K562 (cell line): ENCODE measurements around the gene FAM180B. TPM values are rescaled to one million over a fixed set of nuclear protein-coding genes. Genes with fewer than 3 reads are reported as not detected.

Experiments
- ADNP ChIP-seq: fragments of 200-800 bp; sonication (Bioruptor generic); IDR thresholded peaks from 2 replicates; pipeline ENCODE4 v1.6.1; 2016; ENCODE audit warnings: missing genetic modification characterization, missing compliant biosample characterization
- ARID2 ChIP-seq: fragments of 450-650 bp; IDR thresholded peaks from 2 replicates; pipeline ENCODE4 v1.6.1; 2017; ENCODE audit warnings: antibody characterized with exemption, mild to moderate bottlenecking
- BRD9 ChIP-seq: fragments of 450-650 bp; IDR thresholded peaks from 2 replicates; pipeline ENCODE4 v1.6.1; 2018; ENCODE audit warnings: low read depth; ENCODE audit not compliant: partially characterized antibody
- CAMTA2 ChIP-seq: fragments of 250-450 bp; sonication (Bioruptor Pico); conservative IDR thresholded peaks from 2 replicates; pipeline ENCODE4 v1.5.1; 2022
- CTBP1 ChIP-seq: fragments of 450-650 bp; IDR thresholded peaks from 2 replicates; pipeline ENCODE4 v1.6.1; 2016; ENCODE audit warnings: borderline replicate concordance
- DACH1 ChIP-seq: fragments of 450-650 bp; IDR thresholded peaks from 2 replicates; pipeline ENCODE4 v1.6.1; 2018; ENCODE audit not compliant: partially characterized antibody
- FOXA3 ChIP-seq, 2 experiments: fragments of 450-650 bp in 1 of 2; sonication (generic) in 1 of 2; formaldehyde crosslinking; IDR thresholded peaks in 1 of 2; conservative IDR thresholded peaks in 1 of 2; 2 replicates each; pipeline versions ENCODE4 v1.4.0 to v1.8.0; 2020 to 2022; ENCODE audit warnings: mild to moderate bottlenecking in 2 of 2, missing genetic modification reagents in 1 of 2
- FOXM1 ChIP-seq, 2 experiments: fragments of 450-650 bp in 1 of 2; sonication (generic) in 1 of 2; formaldehyde crosslinking in 1 of 2; IDR thresholded peaks; 2 replicates each; pipeline versions ENCODE4 v1.6.1 to v1.9.0; 2017 to 2022; ENCODE audit warnings: low read depth in 2 of 2, mild to moderate bottlenecking in 2 of 2, missing genetic modification reagents in 1 of 2, moderate library complexity in 1 of 2
- HIVEP1 ChIP-seq: fragments of 250-450 bp; sonication (Bioruptor Pico); IDR thresholded peaks from 2 replicates; pipeline ENCODE4 v1.4.0; 2020; ENCODE audit warnings: mild to moderate bottlenecking
- JUN ChIP-seq, 2 experiments: sonication (generic) in 1 of 2; formaldehyde crosslinking in 1 of 2; IDR thresholded peaks; 2 replicates each; pipeline versions ENCODE4 v1.6.1 to v1.8.0; 2012 to 2022; ENCODE audit warnings: borderline replicate concordance in 2 of 2, mild to moderate bottlenecking in 2 of 2, improper control_type of control experiment in 1 of 2, low read depth in 1 of 2, low read length in 1 of 2, missing genetic modification reagents in 1 of 2
- KLF13 ChIP-seq: fragments of 450-650 bp; IDR thresholded peaks from 2 replicates; pipeline ENCODE4 v1.6.1; 2016; ENCODE audit warnings: missing genetic modification characterization, low read depth, mild to moderate bottlenecking, missing compliant biosample characterization, moderate library complexity, borderline replicate concordance
- MYC ChIP-seq, 2 experiments: fragments of 250-450 bp in 1 of 2; sonication (Bioruptor Pico) in 1 of 2; IDR thresholded peaks; 2 replicates each; pipeline versions ENCODE4 v1.5.1 to v1.6.1; 2012 to 2021; ENCODE audit warnings: low read depth in 2 of 2, borderline replicate concordance in 1 of 2, improper control_type of control experiment in 1 of 2, low read length in 1 of 2, mild to moderate bottlenecking in 1 of 2, moderate library complexity in 1 of 2
- NFRKB ChIP-seq: fragments of 450-650 bp; IDR thresholded peaks from 2 replicates; pipeline ENCODE4 v1.6.1; 2016; ENCODE audit warnings: low read depth
- NRF1 ChIP-seq, 2 experiments: fragments of 450-650 bp; IDR thresholded peaks in 1 of 2; conservative IDR thresholded peaks in 1 of 2; 2 replicates each; pipeline ENCODE4 v1.6.1; 2014; ENCODE audit warnings: mild to moderate bottlenecking in 2 of 2
- PRMT5 ChIP-seq: sonication (generic); formaldehyde crosslinking; IDR thresholded peaks from 2 replicates; pipeline ENCODE4 v1.5.0; 2020; ENCODE audit warnings: missing genetic modification reagents
- SAFB ChIP-seq: fragments of 200-400 bp; formaldehyde crosslinking; IDR thresholded peaks from 2 replicates; pipeline ENCODE4 v1.6.1; 2017; ENCODE audit warnings: low read depth, low read length, borderline replicate concordance
- TCF3 ChIP-seq: sonication (generic); formaldehyde crosslinking; IDR thresholded peaks from 2 replicates; pipeline ENCODE4 v1.4.0; 2020; ENCODE audit warnings: mild to moderate bottlenecking, missing genetic modification reagents
- TOE1 ChIP-seq, 2 experiments: fragments of 450-650 bp in 1 of 2; sonication (generic) in 1 of 2; formaldehyde crosslinking in 1 of 2; IDR thresholded peaks; 2 replicates each; pipeline versions ENCODE4 v1.7.1 to v1.8.0; 2016 to 2022; ENCODE audit warnings: borderline replicate concordance in 2 of 2, mild to moderate bottlenecking in 2 of 2, antibody characterized with exemption in 1 of 2, inconsistent platforms in 1 of 2, low read depth in 1 of 2, missing genetic modification reagents in 1 of 2, moderate library complexity in 1 of 2
- ZBTB8A ChIP-seq: fragments of 450-650 bp; IDR thresholded peaks from 2 replicates; pipeline ENCODE4 v1.6.1; 2018; ENCODE audit warnings: mild to moderate bottlenecking, moderate library complexity; ENCODE audit not compliant: partially characterized antibody
- ZNF347 ChIP-seq: fragments of 450-650 bp; formaldehyde crosslinking; IDR thresholded peaks from 2 replicates; pipeline ENCODE4 v1.4.0; 2020; ENCODE audit warnings: low read depth, mild to moderate bottlenecking, moderate library complexity
- ZNF431 ChIP-seq: sonication (generic); formaldehyde crosslinking; IDR thresholded peaks from 2 replicates; pipeline ENCODE4 v1.8.0; 2022; ENCODE audit warnings: mild to moderate bottlenecking, missing genetic modification reagents
- polyA plus RNA-seq, 8 experiments: library from polyadenylated mRNA; depleted of rRNA in 4 of 8; stranded (reverse) in 5 of 8; unstranded in 3 of 8; fragments of >200 nt; fragmentation: Nextera tagmentation in 2 of 8; fragmentation: Illumina TruSeq in 1 of 8; extraction: Ambion mirVana in 2 of 8; extraction: Trizol in 1 of 8; gene quantifications; 2 replicates each; pipeline versions ENCODE4 v1.2.1 to v1.2.3, GENCODE V29; 2011 to 2014; ENCODE audit warnings: inconsistent platforms in 1 of 8, missing spikeins in 1 of 8
- total RNA-seq, 7 experiments: library from RNA; depleted of rRNA in 6 of 7; stranded (reverse); fragments of >200 nt in 6 of 7; fragmentation: Illumina TruSeq in 2 of 7; extraction: Trizol in 2 of 7; gene quantifications; 2 replicates each; pipeline versions ENCODE4 v1.2.1 to v1.2.3, GENCODE V29; 2011 to 2021; ENCODE audit warnings: low replicate concordance in 1 of 7
- TF ChIP-seq, protein P1 (sequence below): sonication (generic); formaldehyde crosslinking; IDR thresholded peaks from 2 replicates; pipeline ENCODE4 v1.8.1; 2023; ENCODE audit warnings: mild to moderate bottlenecking, missing genetic modification reagents
- TF ChIP-seq, protein P2 (sequence below): sonication (generic); formaldehyde crosslinking; IDR thresholded peaks from 2 replicates; pipeline ENCODE4 v1.9.0; 2022; ENCODE audit warnings: mild to moderate bottlenecking, missing genetic modification reagents
- TF ChIP-seq, protein P3 (sequence below): sonication (generic); formaldehyde crosslinking; IDR thresholded peaks from 2 replicates; pipeline ENCODE4 v1.8.0; 2022; ENCODE audit warnings: mild to moderate bottlenecking, missing genetic modification reagents

Gene FAM180B
- total and polyA plus RNA-seq, 9 of the 15 experiments (the other 6 are each of a cell fraction or from before 2014, with no cell fraction given): 0.05 to 0.14 TPM; not detected in 7

GRCh38 chr11:47565340-47566148 is 20.9 kb upstream of the FAM180B start, which contains the start of gene PTPMT1 (continued):
- TF ChIP-seq, protein P1, sequence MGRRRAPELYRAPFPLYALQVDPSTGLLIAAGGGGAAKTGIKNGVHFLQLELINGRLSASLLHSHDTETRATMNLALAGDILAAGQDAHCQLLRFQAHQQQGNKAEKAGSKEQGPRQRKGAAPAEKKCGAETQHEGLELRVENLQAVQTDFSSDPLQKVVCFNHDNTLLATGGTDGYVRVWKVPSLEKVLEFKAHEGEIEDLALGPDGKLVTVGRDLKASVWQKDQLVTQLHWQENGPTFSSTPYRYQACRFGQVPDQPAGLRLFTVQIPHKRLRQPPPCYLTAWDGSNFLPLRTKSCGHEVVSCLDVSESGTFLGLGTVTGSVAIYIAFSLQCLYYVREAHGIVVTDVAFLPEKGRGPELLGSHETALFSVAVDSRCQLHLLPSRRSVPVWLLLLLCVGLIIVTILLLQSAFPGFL: 0 out of 2 replicates have a peak, but pooled peaks have one; percentile 84
- TF ChIP-seq NRF1 (conservative IDR thresholded peaks at IDR 0.05 in 1 of 2, IDR thresholded peaks at IDR 0.05 in 1 of 2) (peak; percentile 74 to 79; a peak in 2 of 4 replicates), ADNP (tag) (no peak), ZBTB8A (no peak), NFRKB (no peak), ARID2 (no peak), ZNF347 (CRISPR knock-in tag) (no peak), BRD9 (no peak), TOE1 (IDR thresholded peaks at IDR 0.05; ENCODE audit: borderline replicate concordance) (0 out of 2 replicates have a peak, but pooled peaks have one; percentile 19), TOE1 (CRISPR knock-in tag; IDR thresholded peaks at IDR 0.05; ENCODE audit: borderline replicate concordance, low read depth) (no peak), MYC (IDR thresholded peaks at IDR 0.05; ENCODE audit: low read depth, low read length) (peak; percentile 71), MYC (CRISPR knock-in tag; IDR thresholded peaks at IDR 0.05; ENCODE audit: borderline replicate concordance, low read depth) (no peak), FOXM1 (IDR thresholded peaks at IDR 0.05; ENCODE audit: low read depth) (no peak), FOXM1 (CRISPR knock-in tag; IDR thresholded peaks at IDR 0.05; ENCODE audit: low read depth) (peak; percentile 65; the same call in 1 of the 2 replicates), CAMTA2 (0 out of 2 replicates have a peak, but pooled peaks have one; percentile 43), SAFB (no peak), CTBP1 (0 out of 2 replicates have a peak, but pooled peaks have one; percentile 53), DACH1 (no peak), FOXA3 (CRISPR knock-in tag; conservative IDR thresholded peaks at IDR 0.05 in 1 of 2, IDR thresholded peaks at IDR 0.05 in 1 of 2) (0 out of 4 replicates have a peak, but pooled peaks of 1 of the 2 experiments have one; percentile 63), ZNF431 (CRISPR knock-in tag) (no peak), HIVEP1 (no peak), TCF3 (CRISPR knock-in tag) (no peak), KLF13 (tag) (no peak; the same call in 1 of the 2 replicates), PRMT5 (CRISPR knock-in tag) (no peak), JUN (IDR thresholded peaks at IDR 0.05; ENCODE audit: borderline replicate concordance, low read depth, low read length) (0 out of 2 replicates have a peak, but pooled peaks have one; percentile 12), JUN (CRISPR knock-in tag; IDR thresholded peaks at IDR 0.05; ENCODE audit: borderline replicate concordance) (no peak)
- TF ChIP-seq, protein P2, sequence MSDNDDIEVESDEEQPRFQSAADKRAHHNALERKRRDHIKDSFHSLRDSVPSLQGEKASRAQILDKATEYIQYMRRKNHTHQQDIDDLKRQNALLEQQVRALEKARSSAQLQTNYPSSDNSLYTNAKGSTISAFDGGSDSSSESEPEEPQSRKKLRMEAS: peak; percentile 85
- TF ChIP-seq, protein P3, sequence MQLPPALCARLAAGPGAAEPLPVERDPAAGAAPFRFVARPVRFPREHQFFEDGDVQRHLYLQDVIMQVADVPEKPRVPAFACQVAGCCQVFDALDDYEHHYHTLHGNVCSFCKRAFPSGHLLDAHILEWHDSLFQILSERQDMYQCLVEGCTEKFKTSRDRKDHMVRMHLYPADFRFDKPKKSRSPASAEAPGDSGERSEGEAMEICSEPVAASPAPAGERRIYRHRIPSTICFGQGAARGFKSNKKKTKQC (CRISPR knock-in tag): no peak; the same call in 1 of the 2 replicates
